Breast epithelium (tissue), 4 donors: ENCODE measurements around the gene DNAJB4. TPM values are rescaled to one million over a fixed set of nuclear protein-coding genes. Genes with fewer than 3 reads are reported as not detected.

Experiments
- DNase-seq, 2 donors: peaks; one replicate each; pipeline ENCODE4 v3.0.0-alpha.2; 2019; ENCODE audit warnings: low spot score in 2 of 2
- H3K27ac ChIP-seq, 2 donors: fragments of 200-600 bp; sonication (generic) in 1 of 2; one replicate each; pipeline ENCODE4 v1.5.1; 2016 to 2019; ENCODE audit warnings: mild to moderate bottlenecking in 1 of 2
- H3K27me3 ChIP-seq, 2 donors: fragments of 200-600 bp; sonication (generic) in 1 of 2; one replicate each; pipeline versions ENCODE4 v1.5.1 to v1.6.0; 2017 to 2019; ENCODE audit warnings: control low read depth in 1 of 2, mild to moderate bottlenecking in 1 of 2
- H3K36me3 ChIP-seq: fragments of 200-600 bp; one replicate; pipeline ENCODE4 v1.5.1; 2019
- H3K4me1 ChIP-seq, 2 donors: fragments of 200-600 bp; sonication (generic); one replicate each; pipeline ENCODE4 v1.5.1; 2016 to 2019; ENCODE audit warnings: control low read depth in 1 of 2
- H3K4me3 ChIP-seq, 3 donors: fragments of 200-600 bp; sonication (generic); 1 replicate in 2 of 3; 2 replicates in 1 of 3; pipeline ENCODE4 v1.5.1; 2016 to 2019; ENCODE audit warnings: mild to moderate bottlenecking in 3 of 3, moderate library complexity in 2 of 3
- H3K9me3 ChIP-seq, 2 donors: fragments of 200-600 bp; sonication (generic) in 1 of 2; one replicate each; pipeline ENCODE4 v1.5.1; 2016 to 2019; ENCODE audit warnings: control low read depth in 1 of 2
- CTCF ChIP-seq, 3 donors: fragments of 450-650 bp; IDR thresholded peaks; one replicate each; pipeline ENCODE4 v1.5.1; 2016 to 2017; ENCODE audit warnings: antibody characterized with exemption in 3 of 3, mild to moderate bottlenecking in 3 of 3, moderate library complexity in 3 of 3
- POLR2A ChIP-seq: fragments of 450-650 bp; IDR thresholded peaks from one replicate; pipeline ENCODE4 v1.6.1; 2016; ENCODE audit warnings: antibody characterized with exemption, mild to moderate bottlenecking, moderate library complexity
- POLR2AphosphoS5 ChIP-seq, 3 donors: sonication (generic); formaldehyde crosslinking; IDR thresholded peaks; one replicate each; pipeline ENCODE4 v1.6.1; 2017; ENCODE audit warnings: antibody characterized with exemption in 3 of 3
- intact Hi-C: fragments of 100-400 bp; cut with DNase I; formaldehyde crosslinking; loops from one replicate; pipeline ENCODE4 v1.15.1; 2023; ENCODE audit warnings: low total_unique reads
- total RNA-seq, 3 donors: library from RNA; depleted of rRNA; stranded (reverse); fragments of >200 nt; gene quantifications; one replicate each; pipeline ENCODE4 v1.1.0, GENCODE V29; 2016

The DNAJB4 gene
- total RNA-seq, 3 donors from 2014 or later = 25.3 to 39.5 (median 31.5) TPM

GRCh38 chr1:78045563-78045925 lies 40.8 kb downstream of the DNAJB4 start:
- TF ChIP-seq POLR2A (no peak), CTCF (IDR thresholded peaks at IDR 0.05) (no peak), POLR2AphosphoS5 (IDR thresholded peaks at IDR 0.05) (no peak)
- intact Hi-C loops = no loop called here
- no peak for DNase-seq
- Histone ChIP-seq H3K27me3 (peaks cover 0 to 8% of the 10 kb centered on the region in 2 donors), H3K4me1 (no peaks in the 10 kb centered on the region), H3K27ac (peak overlapping the region; percentile 60 to 71), H3K9me3 (no peaks in the 10 kb centered on the region), H3K4me3 (peak overlapping the region; percentile 59 to 75 (median 65)), H3K36me3 (no peaks in the 10 kb centered on the region)

GRCh38 chr1:78045926-78046778 lies 41.4 kb downstream of the DNAJB4 start, which contains the start of gene GIPC2:
GIPC2 (plus strand) TSS chr1:78045966; CDS start chr1:78046095, 129 bp downstream.
- DNase-seq = no peak
- Histone ChIP-seq H3K27me3 (peaks cover 0 to 8% of the 10 kb centered on the region in 2 donors), H3K4me3 (peak within 1 kb of the TSS; percentile 59 to 75 (median 65)), H3K36me3 (no peaks in the 10 kb centered on the region), H3K9me3 (no peaks in the 10 kb centered on the region), H3K4me1 (no peaks in the 10 kb centered on the region), H3K27ac (peak within 1 kb of the TSS; percentile 60 to 71)
- TF ChIP-seq CTCF (IDR thresholded peaks at IDR 0.05) = no peak
- TF ChIP-seq POLR2AphosphoS5 (IDR thresholded peaks at IDR 0.05) = peak in 1 of 3 donors; percentile 33
- no peak for TF ChIP-seq POLR2A
- intact Hi-C loops = no loop called here

GRCh38 chr1:78047106-78047505 lies 42.4 kb downstream of the DNAJB4 start:
- intact Hi-C loops = no loop called here
- Histone ChIP-seq H3K36me3 (no peaks in the 10 kb centered on the region), H3K27me3 (peaks cover 0 to 8% of the 10 kb centered on the region in 2 donors), H3K4me3 (peak overlapping the region in 1 of 3 donors; percentile 75), H3K27ac (peak overlapping the region in 1 of 2 donors; percentile 71), H3K4me1 (no peaks in the 10 kb centered on the region), H3K9me3 (no peaks in the 10 kb centered on the region)
- no peak for TF ChIP-seq POLR2AphosphoS5 (IDR thresholded peaks at IDR 0.05)
- no peak for DNase-seq

- intact Hi-C loops = no loop called here
- no peaks in the 10 kb centered on the region for H3K36me3 ChIP-seq
- H3K4me1 ChIP-seq = no peaks in the 10 kb centered on the region
- DNase-seq = no peak
- H3K4me3 ChIP-seq = no peak overlapping the region
- no peak overlapping the region for H3K27ac ChIP-seq
- no peak for TF ChIP-seq CTCF (IDR thresholded peaks at IDR 0.05)
- no peak for TF ChIP-seq POLR2A
- no peak for TF ChIP-seq POLR2AphosphoS5 (IDR thresholded peaks at IDR 0.05)
- no peaks in the 10 kb centered on the region for H3K9me3 ChIP-seq
- H3K27me3 ChIP-seq = peaks cover 0 to 8% of the 10 kb centered on the region in 2 donors
Observed at GRCh38 chr1:78047631-78048030, 42.9 kb downstream of the DNAJB4 start.

- H3K27me3 ChIP-seq = peaks cover 0 to 8% of the 10 kb centered on the region in 2 donors
Observed at GRCh38 chr1:78048446-78048845, 43.7 kb downstream of the DNAJB4 start.

More at GRCh38 chr1:78048446-78048845, 43.7 kb downstream of the DNAJB4 start:
- Histone ChIP-seq H3K4me3 (no peak overlapping the region), H3K4me1 (no peaks in the 10 kb centered on the region), H3K27ac (no peak overlapping the region), H3K9me3 (no peaks in the 10 kb centered on the region), H3K36me3 (no peaks in the 10 kb centered on the region)
- intact Hi-C loops = no loop called here
- DNase-seq = no peak
- TF ChIP-seq CTCF (IDR thresholded peaks at IDR 0.05) = no peak
- TF ChIP-seq POLR2AphosphoS5 (IDR thresholded peaks at IDR 0.05) = no peak
- TF ChIP-seq POLR2A = no peak
